GM21576 (cell line): ENCODE measurements around the gene UACA.
"Not testable (repeated sequence)": the region's sequence is repeated elsewhere in the genome, so short reads cannot be mapped to it uniquely, and the experiment has no call there.

Experiments used
- ATAC-seq: cut with Tn5 transposase; IDR thresholded peaks from one replicate; pipeline ENCODE4 v1.9.1; 2021; ENCODE audit warnings: mild to moderate bottlenecking, moderate library complexity; ENCODE audit not compliant: unreplicated experiment

Gene UACA, protein sequence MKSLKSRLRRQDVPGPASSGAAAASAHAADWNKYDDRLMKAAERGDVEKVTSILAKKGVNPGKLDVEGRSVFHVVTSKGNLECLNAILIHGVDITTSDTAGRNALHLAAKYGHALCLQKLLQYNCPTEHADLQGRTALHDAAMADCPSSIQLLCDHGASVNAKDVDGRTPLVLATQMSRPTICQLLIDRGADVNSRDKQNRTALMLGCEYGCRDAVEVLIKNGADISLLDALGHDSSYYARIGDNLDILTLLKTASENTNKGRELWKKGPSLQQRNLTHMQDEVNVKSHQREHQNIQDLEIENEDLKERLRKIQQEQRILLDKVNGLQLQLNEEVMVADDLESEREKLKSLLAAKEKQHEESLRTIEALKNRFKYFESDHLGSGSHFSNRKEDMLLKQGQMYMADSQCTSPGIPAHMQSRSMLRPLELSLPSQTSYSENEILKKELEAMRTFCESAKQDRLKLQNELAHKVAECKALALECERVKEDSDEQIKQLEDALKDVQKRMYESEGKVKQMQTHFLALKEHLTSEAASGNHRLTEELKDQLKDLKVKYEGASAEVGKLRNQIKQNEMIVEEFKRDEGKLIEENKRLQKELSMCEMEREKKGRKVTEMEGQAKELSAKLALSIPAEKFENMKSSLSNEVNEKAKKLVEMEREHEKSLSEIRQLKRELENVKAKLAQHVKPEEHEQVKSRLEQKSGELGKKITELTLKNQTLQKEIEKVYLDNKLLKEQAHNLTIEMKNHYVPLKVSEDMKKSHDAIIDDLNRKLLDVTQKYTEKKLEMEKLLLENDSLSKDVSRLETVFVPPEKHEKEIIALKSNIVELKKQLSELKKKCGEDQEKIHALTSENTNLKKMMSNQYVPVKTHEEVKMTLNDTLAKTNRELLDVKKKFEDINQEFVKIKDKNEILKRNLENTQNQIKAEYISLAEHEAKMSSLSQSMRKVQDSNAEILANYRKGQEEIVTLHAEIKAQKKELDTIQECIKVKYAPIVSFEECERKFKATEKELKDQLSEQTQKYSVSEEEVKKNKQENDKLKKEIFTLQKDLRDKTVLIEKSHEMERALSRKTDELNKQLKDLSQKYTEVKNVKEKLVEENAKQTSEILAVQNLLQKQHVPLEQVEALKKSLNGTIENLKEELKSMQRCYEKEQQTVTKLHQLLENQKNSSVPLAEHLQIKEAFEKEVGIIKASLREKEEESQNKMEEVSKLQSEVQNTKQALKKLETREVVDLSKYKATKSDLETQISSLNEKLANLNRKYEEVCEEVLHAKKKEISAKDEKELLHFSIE (N-terminal part only)

DNA sequence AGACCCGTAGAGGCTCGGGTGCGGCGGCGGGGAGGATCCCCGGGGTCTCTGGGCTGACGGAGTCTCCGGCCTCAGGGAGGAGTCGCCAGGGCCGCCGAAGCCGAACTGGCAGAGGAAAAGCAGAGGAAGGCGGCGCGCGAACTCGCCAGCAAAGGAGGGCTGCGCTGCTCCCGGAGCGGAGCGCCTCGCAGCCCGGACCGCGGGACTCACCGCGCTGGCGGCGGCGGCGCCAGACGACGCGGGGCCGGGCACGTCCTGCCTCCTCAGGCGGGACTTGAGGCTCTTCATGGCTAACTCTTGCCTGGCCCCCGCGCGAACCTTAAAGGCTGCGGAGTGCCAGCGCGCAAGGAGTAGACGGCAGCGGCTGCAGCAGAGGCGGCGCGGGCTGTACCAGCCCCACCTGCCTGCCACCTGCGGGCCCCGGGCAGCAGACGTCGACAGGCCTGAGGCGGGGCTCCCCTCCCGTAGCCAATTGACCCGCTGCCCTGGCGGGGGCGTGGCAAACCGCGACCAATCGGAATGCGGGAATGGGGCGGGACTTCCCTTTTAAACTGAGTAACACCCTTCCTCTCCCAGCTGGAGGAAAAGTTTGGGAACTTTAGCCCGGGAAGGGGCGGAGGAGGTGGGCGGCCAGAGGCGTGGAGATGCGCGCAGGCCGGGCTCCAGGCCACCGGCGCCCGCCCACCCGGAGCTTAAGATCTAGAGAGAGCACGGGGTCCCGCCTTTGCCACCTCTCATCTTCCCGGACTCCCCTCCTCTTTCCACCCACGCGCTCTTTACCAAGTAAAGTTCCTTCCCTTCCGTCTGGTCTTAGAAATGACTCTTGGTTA is at the start of gene UACA:
Gene UACA (minus strand): TSS at position 439 of the 830 bp plus-strand sequence. CDS start 151 bp downstream, at position 288.
- peak; percentile 90 for ATAC-seq

GRCh38 chr15:70812827-70813364 is 49.5 kb upstream of the UACA start:
- ATAC-seq, result no peak

DNA sequence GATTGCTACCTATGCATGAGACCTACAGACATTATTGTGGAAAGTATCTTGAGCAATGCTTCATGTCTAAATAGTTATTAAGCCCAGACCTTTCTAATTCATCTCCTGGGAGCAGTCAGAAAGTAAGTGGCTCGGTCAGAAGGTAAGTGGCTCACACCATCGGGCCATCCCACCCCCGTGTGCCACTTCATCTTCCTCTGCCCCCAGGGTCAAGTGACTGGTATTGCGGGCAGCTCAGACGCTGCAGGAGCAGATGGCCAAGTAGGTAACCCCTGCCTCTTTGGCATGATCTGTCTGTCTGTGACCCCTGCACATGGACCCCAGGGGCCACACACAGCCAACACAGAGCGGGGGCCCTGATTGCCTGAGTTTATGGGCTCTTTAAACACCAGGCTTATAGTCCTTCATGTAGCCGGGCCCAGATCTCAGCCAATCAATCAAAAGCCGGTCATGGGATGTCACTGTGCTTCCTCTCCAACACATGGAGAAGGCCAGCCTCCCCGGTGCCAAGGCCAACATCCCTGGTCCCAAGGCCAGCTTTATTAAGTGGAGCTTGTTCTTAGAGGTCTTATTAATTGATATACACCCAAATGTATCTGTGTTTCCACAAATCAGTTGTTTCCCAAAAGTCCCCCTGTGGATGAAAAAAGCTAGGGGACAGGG is 47.7 kb upstream of the UACA start:
- ATAC-seq, result no peak

GRCh38 chr15:70806992-70807712 is 43.8 kb upstream of the UACA start:
- ATAC-seq, result no peak

- ATAC-seq, result not testable (repeated sequence)
Observed at GRCh38 chr15:70804388-70804787, 41.0 kb upstream of the UACA start.

- ATAC-seq, result no peak
Observed at GRCh38 chr15:70802629-70803028, 39.3 kb upstream of the UACA start.

GRCh38 chr15:70801109-70801508 is 37.8 kb upstream of the UACA start:
- ATAC-seq, result no peak

DNA sequence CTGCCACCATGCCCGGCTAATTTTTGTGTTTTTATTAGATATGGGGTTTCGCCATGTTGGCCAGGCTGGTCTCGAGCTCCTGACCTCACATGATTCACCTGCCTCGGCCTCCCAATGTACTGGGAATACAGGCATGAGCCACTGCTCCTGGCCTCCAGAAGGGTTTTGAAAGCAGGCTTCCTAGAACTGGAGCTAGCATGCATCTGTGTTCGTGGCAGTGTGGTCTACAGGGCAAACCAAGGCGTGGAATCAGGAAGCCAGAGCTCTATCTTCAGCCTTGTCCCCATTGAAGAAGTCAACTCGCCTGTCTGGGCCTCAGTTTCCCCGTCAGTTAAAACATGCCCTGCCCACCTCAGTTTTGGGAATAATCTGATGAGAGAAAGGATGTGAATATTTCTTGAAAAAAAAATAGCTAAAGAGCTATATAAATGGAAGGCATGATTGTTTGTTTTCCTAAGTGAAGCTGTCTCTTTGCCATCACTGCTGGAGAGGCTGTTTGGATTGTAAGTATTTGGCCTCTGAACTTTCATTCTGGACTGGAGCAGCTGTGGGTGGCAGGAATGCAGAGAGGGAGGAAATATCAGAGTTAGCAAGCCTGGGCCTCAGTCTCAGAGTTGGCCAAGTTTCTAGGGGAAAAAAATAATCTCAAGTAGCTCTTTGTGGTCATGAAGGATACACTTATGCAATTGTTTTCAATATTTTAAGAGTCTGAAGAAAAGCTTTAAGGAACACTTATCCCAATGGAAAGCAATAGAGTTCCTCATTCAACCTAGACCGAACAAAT is 36.5 kb upstream of the UACA start:
- ATAC-seq, result no peak

- no peak for ATAC-seq
Observed at GRCh38 chr15:70797464-70797863, 34.1 kb upstream of the UACA start.

DNA sequence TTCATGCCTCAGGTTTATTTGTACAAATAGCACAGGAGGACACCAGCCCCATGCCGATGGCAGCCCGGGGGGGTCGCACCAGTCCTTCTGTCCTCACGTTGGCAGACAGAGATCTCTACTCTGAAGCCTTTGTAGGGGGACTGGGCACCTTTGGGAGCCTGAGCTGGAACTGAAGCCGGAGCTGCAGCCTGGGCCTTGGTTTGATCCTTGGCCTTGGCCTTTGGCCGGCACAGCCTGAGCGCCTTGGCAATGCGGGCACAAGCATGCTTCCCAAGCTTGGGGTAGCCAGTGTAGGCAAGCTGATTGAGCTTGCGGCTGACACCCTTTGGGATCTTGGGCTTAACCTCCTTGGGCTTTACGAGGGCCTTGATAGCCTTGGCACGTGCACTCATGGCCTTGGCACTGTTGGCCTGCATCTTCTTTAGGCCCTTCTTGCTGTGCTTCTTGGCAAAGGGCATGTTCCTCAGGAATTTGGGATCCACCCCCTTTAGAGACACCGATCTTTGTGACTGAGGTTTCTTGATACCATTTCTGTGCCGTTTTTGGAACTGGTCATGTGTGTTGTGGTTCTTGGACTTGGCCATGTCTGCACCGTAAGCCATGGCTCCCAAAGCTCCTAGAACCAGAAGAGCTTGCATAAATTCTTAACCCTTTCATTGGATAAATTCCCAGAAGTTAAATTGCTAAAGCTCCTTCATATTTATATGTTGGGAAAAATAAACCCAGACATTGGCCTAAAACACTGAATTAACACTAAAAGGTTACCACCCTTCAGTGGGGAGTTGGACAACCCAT is 33.4 kb upstream of the UACA start:
- no peak for ATAC-seq

DNA sequence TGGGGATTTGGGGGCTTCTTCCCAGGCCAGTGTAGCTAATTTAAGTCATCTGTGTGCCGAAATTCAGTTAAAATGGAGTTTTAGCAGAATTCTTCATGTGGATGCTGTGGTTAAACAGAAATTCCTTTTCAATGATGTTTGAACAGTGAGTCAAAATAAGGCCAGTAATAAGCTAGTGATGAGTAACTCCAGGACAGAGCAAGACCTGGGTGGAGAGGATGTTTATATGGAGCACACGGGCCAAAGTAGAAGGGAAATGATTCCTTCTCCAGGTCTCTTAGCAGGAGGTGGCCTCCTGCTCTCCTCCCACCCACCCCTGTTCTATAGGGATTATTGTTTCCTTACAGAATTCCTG is 31.9 kb upstream of the UACA start:
- ATAC-seq, result no peak

- ATAC-seq, result no peak
Observed at GRCh38 chr15:70794596-70795310, 31.4 kb upstream of the UACA start.

DNA sequence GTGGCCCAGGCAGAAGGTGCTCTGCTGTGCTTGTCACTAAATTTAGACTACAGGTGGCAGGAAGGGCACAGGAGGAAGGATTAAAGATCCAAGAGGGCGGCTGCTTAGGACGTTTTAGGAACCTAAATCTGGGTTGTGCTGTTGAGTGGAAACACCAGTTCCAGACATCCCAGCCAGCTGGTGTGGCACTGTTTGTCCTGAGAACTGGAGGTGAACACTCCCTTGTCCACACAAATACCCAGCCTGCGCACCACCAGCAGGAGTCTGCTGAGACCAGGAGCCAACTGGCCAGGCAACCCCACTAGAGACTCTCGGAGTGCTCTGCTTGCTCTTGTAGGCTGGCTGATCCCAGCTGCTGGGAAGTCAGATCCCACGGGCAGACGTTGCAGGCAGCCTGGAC is 30.3 kb upstream of the UACA start:
- no peak for ATAC-seq

DNA sequence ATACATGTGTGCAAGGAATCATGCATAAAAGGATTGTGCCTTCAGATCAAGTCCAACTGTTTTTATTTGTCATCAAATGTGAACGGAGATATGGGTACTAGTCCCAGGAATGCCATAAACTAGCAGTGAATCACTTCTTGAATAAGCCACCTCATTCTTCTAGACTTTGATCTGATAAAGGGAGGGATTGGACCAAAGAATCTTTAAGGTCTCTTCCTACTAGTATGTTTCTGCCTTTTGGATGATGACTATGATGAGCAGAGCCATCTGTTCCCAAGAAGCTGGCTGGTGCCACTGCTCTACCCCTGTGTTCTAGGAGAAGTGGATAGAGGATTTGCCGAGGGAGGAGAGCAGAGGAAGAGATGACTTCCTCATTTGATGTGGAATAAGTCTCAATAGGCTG is 28.8 kb upstream of the UACA start:
- no peak for ATAC-seq

GRCh38 chr15:70791259-70791658 is 27.9 kb upstream of the UACA start:
- no peak for ATAC-seq

- no peak for ATAC-seq
Observed at GRCh38 chr15:70789213-70789612, 25.9 kb upstream of the UACA start.
